Right lobe of liver (tissue), 4 donors: ENCODE data around the gene ASIC2.

ENCODE experiments used
- CTCF ChIP-seq, 4 donors: fragments of 200-600 bp in 3 of 4; fragments of 450-650 bp in 1 of 4; IDR thresholded peaks; one replicate each; pipeline versions ENCODE4 v1.5.1 to v1.8.0; 2016 to 2022; ENCODE audit warnings: antibody characterized with exemption in 4 of 4, mild to moderate bottlenecking in 2 of 4
- POLR2A ChIP-seq: fragments of 450-650 bp; IDR thresholded peaks from one replicate; pipeline ENCODE4 v1.6.1; 2017; ENCODE audit warnings: antibody characterized with exemption, mild to moderate bottlenecking
- donor health status: DM: no; HTN: no; CAD: no.
- donor health status: DM: no; HTN: no; CAD: no.
- donor health status: DM: no; HTN: yes; CAD: no.

- TF ChIP-seq CTCF (IDR thresholded peaks at IDR 0.05) (no peak), POLR2A (no peak)
Measured at GRCh38 chr17:33017366-33017765, 275.7 kb downstream of the ASIC2 start.
